NCI-H187 (cell line): Measurements from ENCODE around the gene CHST11.
A peak's percentile ranks its signal among the peaks of the same experiment; 100 is the strongest.
"Not testable (repeated sequence)": the region's sequence is repeated elsewhere in the genome, so short reads cannot be mapped to it uniquely, and the experiment has no call there.

Experiments
- DNase-seq, 2 experiments: peaks; one replicate each; lab custom pipeline; 2025; lab: John Stamatoyannopoulos, UW

The CHST11 gene

DNA sequence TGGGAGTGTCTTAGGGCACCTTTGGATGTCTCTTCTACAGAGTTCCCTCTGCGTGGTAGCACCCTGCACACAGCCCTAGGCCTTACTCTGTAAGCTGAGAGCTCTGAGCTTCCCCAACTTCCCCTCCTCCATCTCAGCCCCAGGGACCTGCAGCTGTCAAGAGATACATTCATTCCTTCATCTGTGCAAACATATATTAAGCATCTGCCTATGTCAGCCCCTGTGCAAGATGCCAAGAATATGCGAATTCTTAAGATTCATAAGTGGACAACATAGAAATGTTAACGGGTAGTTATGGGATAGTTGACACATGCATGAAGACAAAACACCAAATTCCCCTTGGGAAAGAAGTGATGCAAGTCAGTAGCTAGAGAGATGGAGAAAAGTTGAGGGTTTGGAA lies 310.5 kb downstream of the CHST11 start:
- no peak for DNase-seq

DNA sequence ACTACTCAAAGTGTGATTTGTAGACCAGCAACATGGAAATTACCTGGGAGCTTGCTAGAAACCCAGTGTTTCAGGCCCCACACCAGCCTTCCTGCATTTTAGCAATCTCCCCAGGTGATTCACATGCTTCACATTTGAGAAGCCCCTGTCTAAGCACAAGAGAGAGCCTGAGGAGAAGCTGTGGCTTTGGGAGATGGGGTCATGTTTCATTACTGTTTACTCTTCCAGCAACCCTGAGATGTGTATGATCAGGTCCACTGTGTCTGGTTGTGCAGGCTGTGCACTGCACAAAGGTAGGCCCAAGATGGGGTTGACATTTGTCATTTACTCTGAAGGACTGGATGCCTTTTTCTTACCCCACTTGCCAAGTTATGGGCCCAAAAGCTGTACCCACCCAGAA lies 311.3 kb downstream of the CHST11 start:
- DNase-seq = no peak

DNA sequence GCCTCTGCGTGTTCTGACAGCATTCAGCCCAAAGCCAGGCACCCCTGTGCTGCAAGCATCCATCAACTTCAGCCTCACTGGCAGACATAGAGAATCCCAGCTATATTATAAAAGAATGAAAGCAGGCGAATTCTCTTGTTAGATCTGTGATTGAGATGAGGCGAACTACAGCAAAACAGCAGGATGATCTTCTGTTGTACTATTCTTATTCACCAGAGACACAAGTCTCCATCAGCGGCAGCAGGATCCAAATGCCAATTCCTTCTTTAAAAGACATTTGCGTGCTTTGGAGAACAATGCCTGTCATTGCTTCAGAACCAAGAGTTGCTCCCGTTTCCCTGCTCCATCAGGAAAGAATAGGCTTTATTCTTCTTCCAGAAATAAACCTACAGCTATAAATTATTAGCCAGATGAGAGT lies 312.4 kb downstream of the CHST11 start:
- DNase-seq = no peak

DNA sequence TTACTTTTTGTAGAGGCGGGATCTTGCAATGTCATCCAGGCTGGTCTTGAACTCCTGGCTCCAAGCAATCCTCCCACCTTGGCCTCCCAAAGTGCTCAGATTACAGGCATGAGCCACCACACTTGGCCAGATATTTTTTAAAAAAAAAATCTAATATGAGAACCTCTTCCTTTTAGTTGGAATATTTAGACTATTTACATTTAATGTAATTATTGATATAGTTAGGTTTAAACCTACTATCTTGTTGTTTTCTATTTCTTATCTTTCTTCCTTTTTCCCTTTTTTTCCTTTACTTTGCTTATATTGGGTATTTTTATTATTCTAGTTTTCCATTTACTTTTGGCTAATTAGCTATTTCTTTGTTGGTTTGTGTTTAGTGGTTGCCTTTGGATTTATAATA lies 315.6 kb downstream of the CHST11 start:
- DNase-seq = no peak

DNA sequence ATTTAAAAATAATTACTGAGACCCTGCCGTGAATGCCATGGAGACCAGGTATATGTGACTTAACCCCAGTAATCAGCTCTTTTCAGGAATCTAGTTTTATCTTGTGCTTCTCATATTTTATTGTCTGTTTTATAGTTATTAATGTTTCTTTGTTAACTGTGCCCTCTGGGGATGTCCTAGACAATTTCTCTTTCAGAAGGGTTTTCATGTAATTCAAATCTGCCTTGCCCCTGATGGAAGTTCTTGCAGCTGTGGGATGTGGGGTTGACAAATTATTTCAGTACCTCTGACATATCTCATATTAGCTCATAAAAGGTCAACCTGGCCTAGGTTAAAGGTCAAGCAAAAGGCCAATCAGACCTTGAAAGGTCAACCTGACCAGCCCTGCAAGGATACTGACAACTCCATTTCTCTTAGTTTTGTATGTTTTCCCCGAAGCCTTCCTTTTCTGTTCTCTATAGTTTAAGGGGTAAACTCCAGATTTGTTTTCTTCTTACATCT lies 319.0 kb downstream of the CHST11 start:
- no peak for DNase-seq

DNA sequence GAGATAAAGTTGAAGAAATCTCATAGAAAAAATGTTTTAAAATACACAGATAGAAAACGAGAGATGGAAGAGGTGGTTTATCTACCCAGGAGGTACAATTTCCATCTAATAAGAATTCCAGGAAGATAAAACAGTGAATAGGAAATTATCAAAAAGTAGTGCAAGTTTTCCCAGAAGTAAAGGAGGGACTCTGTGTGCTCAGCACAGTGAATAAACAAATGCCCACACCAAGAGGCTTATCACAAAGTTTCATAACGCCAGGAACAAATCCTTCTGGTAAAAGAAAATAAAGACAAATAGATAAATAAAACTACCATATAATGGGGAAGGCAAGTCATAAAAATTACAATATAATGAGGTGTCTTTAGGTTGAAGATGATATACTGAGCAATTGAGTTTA lies 322.4 kb downstream of the CHST11 start:
- no peak for DNase-seq

DNA sequence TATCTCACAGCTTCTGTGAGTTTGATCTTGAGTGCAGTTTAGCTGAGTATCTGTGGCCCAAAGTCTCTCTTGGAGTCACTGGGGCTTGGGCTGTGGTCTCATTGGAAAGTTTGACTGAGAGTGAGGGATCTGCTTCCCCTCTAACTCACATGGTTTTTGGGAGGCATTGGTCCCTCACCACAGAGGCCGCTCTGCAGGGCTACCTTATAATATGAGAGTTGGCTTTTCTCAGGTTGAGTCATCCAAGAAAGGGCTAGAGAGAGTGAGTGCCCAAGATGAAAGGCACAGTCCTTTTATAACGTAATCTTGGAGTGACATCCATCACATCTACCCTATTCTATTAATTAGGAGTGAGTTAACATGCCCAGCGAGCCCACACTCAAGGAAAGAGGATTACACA lies 325.5 kb downstream of the CHST11 start:
- DNase-seq = no peak

DNA sequence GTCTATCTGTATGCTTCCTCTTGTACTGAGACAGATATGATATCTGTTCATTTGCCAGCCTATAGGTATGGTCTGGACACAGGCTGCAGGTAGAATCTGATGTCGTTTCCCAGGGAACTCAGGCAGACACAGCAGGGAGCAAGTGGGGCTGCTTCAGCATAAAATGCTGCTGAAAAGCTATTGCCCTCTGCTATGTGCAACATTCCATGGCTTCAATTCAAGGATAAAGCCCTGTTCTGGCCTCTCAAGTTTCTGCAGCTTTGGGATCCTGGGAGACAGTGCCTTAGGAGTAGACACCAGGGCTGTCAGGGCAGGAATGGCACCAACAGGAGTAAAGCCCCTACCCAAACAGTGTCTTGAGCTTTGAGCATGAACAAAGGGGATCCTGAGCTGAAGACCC lies 327.8 kb downstream of the CHST11 start:
- no peak for DNase-seq

DNA sequence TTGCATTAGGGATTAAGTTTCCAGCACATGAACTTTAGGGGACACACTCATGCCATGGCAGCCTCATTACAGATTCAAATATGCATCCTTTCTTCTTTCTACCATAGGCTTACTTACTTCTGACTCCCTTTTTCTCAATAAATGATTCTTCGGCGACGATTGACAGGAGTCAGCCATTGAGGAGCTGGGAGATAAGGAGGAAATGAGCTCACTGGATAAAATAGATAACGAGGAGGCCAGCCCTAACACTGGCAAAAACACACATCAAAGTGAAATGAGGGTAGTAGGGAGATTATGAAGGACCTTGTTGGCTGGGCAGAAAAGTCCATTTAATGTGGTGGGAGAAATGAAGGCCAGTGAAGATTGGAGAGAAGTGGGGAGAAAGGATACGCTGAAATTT lies 329.1 kb downstream of the CHST11 start:
- DNase-seq = no peak

DNA sequence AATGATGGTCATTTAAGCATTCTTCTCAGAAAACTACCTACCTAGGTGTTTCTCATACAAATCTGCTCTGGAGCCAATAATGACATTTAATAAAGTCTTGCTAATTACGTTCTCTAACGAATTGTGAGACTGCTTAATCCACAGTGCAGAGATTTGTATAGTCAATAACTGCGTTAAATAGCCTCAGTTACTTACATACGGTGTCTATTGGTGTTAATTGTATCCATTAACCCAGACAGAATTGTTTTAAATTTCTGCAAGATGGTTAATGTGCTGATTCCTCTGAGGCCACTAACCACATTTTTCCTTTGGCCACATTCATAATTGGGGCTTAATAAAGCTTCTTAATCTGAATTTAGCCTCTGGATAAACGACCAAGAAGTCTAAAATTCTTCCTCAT lies 329.6 kb downstream of the CHST11 start:
- DNase-seq = no peak

DNA sequence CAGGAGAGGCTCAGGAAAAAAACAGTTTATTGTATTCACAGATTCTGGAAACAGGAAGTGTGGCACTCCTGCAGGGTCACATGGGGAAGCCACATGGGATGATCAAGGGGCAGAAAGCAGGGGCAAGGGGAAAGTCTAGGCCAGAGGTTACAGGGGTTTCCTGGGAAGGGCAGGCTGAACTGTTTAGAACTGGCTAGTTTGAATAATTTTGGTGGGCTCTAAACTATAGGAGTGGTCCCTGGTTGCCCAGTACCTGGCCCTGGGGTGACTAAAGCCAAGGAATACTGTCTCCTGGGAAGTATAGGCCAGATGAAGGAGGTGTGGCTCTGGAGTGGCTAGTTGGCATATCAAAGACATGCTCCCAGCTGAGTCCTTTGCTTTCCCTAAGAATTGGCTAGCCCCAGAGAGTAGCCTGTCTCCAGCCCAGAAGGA lies 332.1 kb downstream of the CHST11 start:
- DNase-seq = peak; percentile 38 to 48

DNA sequence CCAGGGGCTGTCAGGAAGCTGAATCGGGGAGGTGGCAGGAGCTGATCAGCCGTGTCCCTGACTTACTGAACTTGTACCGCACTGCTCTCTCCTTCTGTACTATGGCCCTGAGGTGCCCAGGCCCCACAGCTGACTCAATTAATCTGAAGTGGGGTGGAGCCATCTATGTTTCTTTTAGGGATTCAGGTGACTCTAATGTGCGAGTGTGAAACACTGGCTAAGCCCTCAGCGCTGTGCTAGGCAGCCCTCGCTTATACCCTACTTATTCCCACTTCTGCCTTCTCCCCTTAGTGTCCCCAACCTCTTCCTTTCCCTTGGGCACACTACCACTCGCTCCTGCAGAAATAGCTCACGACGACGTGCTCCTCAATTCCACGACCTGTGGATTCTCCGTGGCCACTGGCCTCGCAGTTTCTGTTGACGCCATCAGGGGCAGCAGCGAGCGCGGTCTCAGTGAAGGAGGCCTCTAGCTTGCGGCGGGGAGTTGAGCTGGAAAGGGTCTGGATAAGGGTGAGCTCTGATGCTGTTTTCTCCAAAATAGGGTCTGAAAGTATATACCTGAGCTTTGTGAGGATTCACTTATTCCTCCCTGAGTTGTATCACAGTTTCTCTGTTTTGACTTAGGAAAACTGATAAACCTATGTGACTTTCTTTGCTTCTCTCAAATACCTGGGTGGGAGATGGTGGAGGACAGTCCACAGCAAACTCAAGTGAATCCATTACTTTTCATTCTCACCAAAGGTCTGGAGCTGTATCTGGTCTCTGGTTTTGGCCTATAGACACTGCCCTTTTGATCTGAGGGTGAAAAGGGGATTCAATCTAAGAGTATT lies 333.8 kb downstream of the CHST11 start:
- no peak for DNase-seq

DNA sequence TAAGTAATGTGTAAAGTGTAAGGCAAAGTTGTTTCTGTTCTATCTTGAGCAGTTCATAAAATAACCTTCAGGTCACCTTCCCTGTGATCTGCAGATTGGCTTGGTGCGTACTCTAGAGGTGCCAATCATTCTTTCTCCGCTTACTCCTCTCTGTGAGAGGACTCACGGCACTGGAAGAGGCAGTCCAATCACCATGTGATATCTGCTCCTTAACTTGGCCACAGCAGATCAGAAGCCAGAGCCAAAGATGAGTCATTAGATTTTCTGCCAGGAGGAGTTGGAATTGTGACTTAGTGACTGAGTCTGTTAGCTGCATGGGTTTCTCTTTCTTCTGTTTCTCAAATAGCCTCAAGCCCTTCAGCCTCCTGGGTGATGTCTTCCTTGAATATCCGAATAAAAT lies 335.8 kb downstream of the CHST11 start:
- no peak for DNase-seq

DNA sequence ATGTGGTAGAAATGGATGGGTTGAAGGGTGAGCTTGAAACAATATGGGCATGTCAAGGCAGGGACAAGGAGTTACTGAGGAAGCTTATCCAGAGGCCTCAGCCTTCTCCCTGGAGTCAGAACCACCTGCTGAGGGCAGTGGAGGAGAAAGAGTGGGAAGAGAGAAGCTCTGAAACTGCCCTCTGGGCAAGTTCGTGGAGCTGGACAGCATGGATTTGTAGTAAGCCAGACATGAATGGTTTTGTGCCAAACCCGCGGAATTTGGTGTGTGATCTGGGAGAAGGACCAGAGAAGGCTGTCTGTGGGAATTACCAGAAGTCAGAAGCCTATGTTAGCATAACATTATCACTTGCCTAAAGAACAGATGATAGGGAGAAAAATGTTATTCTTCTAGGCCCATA lies 336.5 kb downstream of the CHST11 start:
- DNase-seq = no peak

DNA sequence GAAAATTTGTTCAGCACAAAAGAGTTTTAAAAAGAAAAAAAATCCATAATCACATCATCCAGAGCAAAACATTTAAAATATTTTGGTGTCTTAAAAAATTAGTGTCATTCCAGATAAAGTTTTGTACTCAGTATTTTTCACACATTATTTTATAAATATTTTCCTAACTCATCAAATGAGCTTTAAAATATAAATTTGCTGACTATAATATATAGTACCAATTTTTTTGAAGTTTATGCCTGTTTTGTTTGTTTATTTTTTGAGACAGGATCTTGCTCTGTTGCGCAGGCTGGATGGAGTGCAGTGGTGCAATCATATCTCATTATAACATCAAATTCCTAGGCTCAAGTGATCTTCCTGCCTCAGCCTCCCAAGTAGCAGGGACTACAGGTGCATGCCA lies 337.2 kb downstream of the CHST11 start:
- no peak for DNase-seq

DNA sequence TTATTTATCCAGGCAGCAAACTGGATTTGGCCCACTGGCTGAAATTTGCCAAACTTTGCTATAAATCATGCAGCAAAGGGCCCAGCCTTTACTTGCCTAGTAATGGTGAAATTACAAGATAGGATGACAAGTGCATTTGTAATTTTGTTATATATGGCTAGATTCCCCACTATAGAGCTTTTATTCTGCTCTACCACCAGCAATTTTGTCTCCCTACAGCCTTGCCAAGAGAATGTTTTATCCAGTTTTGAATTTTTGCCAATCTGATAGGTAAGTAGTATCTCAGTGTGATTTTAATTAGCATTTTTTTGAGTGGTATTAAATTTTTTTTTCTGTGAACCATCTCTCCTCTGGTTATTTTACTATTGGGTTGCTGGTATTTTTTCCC lies 339.7 kb downstream of the CHST11 start:
- DNase-seq = no peak

DNA sequence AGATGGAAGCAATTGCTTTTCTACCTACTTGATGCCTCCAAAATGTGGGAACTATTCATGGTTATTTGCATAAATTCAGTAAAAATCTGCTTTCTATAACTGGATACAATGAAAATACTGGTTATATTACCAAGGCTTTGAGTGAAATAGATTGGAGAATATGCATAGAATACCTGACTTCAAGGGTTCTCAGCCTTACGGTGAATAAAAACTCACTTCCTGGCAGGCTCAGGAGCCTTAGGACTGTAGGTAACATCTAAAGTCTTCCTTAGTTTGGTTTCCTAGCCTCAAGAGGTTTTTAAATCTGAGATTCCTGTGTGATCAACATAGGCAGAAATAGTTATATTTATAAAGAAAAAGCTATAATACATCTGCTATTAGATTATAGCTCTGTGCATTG lies 342.7 kb downstream of the CHST11 start:
- no peak for DNase-seq

DNA sequence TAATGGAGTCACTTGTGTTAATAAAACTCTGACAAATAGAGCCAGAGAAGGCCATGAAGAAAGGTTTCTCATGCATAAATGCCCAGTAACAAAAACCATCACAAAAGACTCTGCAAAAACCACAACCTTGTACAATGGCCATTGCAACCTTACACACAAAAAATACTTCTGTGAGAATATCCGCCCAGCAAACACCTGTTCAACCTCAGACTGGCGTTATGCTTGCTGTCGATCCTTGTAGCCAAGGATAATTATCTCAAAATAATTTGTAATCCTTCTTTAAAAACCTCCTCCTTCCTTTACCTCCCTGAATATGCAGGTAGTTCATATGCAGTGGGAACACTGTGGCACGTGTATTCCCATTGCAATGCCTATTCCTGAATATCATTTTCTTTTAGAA lies 344.3 kb downstream of the CHST11 start:
- DNase-seq = no peak

DNA sequence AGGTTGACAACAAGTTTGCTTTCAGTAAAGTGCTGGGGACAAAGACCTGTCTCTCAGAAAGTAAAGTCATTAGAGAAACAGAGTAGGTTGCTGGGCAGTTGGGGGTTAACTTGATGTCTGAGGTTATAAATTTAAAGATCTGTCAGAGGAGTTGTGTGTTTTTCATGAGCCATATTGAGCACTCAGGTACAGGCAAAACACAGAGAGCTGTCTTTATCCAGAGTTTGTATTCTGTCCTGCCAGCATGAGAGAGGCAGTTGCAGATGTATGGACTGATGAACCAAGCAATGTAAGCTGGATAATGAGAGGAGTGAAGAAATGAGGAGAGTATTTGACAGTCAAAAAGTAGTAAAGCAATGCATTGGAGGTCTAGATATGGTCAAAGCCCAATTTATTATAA lies 344.7 kb downstream of the CHST11 start:
- no peak for DNase-seq

DNA sequence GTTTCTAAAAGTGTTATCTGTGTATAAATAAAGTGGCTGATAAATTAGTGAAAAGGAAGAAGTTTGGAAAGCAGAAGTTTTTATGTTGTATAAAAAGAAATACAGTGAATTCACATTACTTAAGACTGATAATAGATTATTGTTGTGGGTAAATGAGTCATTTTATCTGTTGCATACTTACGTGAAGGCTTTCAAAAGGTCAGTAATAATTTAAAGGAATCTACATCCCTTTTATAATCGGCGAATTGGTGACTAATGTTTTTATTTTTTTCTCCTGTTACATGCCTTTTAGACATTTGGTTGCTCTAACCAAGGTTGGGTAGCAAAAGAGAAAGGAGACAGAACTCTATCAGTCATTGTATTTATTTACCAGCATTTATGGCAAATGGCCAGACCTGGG lies 345.5 kb downstream of the CHST11 start:
- DNase-seq = no peak

DNA sequence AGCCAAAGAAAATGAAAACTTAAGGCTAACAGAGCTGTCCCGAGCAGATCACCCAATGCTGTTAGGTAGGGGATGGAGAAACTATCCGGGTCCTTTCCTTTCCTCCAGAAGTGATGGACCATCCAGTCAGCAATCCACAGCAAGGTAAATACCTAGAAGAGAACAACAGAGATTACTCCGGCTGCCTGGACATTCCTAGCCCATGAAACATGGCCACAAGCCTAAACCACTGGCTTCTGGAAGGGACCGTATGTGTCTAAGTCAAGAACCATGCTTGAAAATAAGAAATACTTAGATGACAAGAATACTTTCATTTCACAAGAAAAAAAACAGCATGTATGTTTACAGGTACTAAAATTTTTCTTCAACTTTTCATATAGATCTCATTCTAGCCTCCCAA lies 348.4 kb downstream of the CHST11 start:
- no peak for DNase-seq

DNA sequence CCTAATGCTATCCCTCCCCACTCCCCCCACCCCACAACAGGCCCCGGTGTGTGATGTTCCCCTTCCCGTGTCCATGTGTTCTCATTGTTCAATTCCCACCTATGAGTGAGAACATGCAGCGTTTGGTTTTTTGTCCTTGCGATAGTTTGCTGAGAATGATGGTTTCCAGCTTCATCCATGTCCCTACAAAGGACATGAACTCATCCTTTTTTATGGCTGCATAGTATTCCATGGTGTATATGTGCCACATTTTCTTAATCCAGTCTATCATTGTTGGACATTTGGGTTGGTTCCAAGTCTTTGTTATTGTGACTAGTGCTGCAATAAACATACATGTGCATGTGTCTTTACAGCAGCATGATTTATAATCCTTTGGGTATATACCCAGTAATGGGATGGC lies 349.4 kb downstream of the CHST11 start:
- DNase-seq = not testable (repeated sequence)

DNA sequence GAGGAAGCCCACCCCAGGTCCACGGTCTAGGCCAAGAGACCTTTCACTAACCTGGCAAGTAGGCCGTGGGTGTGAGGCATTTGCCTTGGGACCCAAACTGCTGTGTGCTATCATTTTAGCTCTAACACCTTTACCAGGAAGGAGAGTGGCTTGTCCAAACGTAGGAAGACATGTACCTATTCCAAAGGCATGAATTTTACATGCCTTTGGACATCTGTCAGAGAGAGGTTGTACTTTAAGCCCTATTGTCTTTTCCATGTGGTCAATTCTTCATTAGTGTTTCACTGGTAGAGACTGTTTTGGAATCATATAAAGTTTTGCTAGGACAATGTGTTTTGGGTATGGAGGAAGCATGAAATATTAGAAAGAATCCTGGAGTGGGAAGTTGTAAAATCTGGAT lies 352.5 kb downstream of the CHST11 start:
- no peak for DNase-seq

DNA sequence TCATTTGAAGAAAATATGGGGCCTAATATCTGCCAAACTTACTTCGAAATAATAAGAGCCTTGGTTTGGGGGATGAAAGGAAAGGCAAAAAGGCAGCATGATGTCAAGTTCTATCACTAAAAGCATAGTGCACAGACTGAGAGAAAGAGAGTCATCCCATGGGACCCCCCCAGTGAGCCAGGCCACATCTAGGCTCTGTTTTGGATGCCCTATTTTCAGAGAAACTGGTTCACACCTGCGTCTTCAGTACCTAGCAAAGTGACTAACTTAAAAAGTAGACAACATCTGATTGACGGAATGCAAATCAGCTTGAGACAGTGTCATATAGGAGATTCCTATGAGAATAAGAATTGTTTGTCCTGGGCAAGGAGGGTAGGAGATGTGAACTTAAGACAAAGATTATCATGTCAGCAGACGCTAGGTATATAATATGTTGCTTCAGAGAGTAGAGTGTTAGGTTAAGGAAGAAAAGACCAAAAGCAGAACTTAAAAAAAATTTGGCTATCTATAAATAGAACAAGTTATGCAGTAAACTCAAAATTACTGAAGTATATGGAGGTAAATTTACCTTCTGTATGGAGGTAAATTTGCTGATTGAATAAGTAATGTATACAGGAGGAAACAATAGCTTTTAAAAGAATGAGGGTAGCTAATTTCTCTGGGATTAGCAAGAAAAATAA lies 353.1 kb downstream of the CHST11 start:
- no peak for DNase-seq
